HG03457 (cell line): Measurements from ENCODE around the gene GMDS.

Experiments
- ATAC-seq: cut with Tn5 transposase; IDR thresholded peaks from one replicate; pipeline ENCODE4 v1.9.1; 2021; ENCODE audit warnings: moderate number of reproducible peaks; ENCODE audit not compliant: unreplicated experiment

The GMDS gene

GRCh38 chr6:2141644-2142290 lies 103.6 kb downstream of the GMDS start:
- ATAC-seq, result no peak

- no peak for ATAC-seq
These were observed 104.8 kb downstream of the GMDS start for GRCh38 chr6:2140438-2141128.

GRCh38 chr6:2135401-2135800 lies 110.0 kb downstream of the GMDS start:
- ATAC-seq, result no peak

GRCh38 chr6:2134554-2134953 lies 110.9 kb downstream of the GMDS start:
- no peak for ATAC-seq

- no peak for ATAC-seq
These were observed 111.6 kb downstream of the GMDS start for GRCh38 chr6:2133716-2134310.

GRCh38 chr6:2132916-2133315 lies 112.5 kb downstream of the GMDS start:
- ATAC-seq, result no peak

GRCh38 chr6:2132416-2132815 lies 113.0 kb downstream of the GMDS start:
- ATAC-seq, result no peak

- peak; percentile 66 for ATAC-seq
These were observed 116.2 kb downstream of the GMDS start for GRCh38 chr6:2129182-2129621.

- ATAC-seq, result peak; percentile 58
These were observed 117.9 kb downstream of the GMDS start for GRCh38 chr6:2127484-2127911.

GRCh38 chr6:2126351-2126750 lies 119.1 kb downstream of the GMDS start:
- ATAC-seq, result no peak

GRCh38 chr6:2125158-2125557 lies 120.2 kb downstream of the GMDS start:
- ATAC-seq, result no peak

- no peak for ATAC-seq
These were observed 121.1 kb downstream of the GMDS start for GRCh38 chr6:2124260-2124709.

GRCh38 chr6:2120912-2121311 lies 124.5 kb downstream of the GMDS start:
- ATAC-seq, result no peak

- no peak for ATAC-seq
These were observed 126.1 kb downstream of the GMDS start for GRCh38 chr6:2119275-2119674.

GRCh38 chr6:2118136-2118535 lies 127.3 kb downstream of the GMDS start:
- ATAC-seq, result no peak

GRCh38 chr6:2117447-2117846 lies 128.0 kb downstream of the GMDS start:
- no peak for ATAC-seq

- ATAC-seq, result no peak
These were observed 128.9 kb downstream of the GMDS start for GRCh38 chr6:2116496-2116895.

GRCh38 chr6:2114100-2114499 lies 131.3 kb downstream of the GMDS start:
- no peak for ATAC-seq

- no peak for ATAC-seq
These were observed 134.2 kb downstream of the GMDS start for GRCh38 chr6:2111162-2111677.

GRCh38 chr6:2110504-2110903 lies 134.9 kb downstream of the GMDS start:
- no peak for ATAC-seq

- ATAC-seq, result no peak
These were observed 135.6 kb downstream of the GMDS start for GRCh38 chr6:2109796-2110195.
